Activated T-helper 1 cell treated with anti-CD3 and anti-CD28 coated beads, Interleukin-12 subunit alpha, Interleukin-12 subunit beta, Interleukin-2, Interleukin-4 antibody, amounts not matched to agents 30 ng/mL and 10 ng/mL and 1 ng/mL, durations not matched to agents 14 hours and 24 hours and 36 hours (primary cell): ENCODE results near the gene UTS2B. TPM values are rescaled to one million over a fixed set of nuclear protein-coding genes. Genes with fewer than 3 reads are reported as not detected.

Experiments used
- DNase-seq: peaks from one replicate; pipeline ENCODE4 v3.0.0; 2021; ENCODE audit warnings: low spot score
- H3K27ac Mint-ChIP-seq: one replicate; pipeline ENCODE4 v1.8.0; 2021; ENCODE audit warnings: mild to moderate bottlenecking, mixed read lengths
- H3K27me3 Mint-ChIP-seq: one replicate; pipeline ENCODE4 v1.8.0; 2022; ENCODE audit warnings: mild to moderate bottlenecking, moderate library complexity, mixed read lengths; ENCODE audit not compliant: insufficient read depth
- H3K36me3 Mint-ChIP-seq: one replicate; pipeline ENCODE4 v1.8.0; 2021; ENCODE audit warnings: low read depth, mixed read lengths
- H3K4me1 Mint-ChIP-seq: one replicate; pipeline ENCODE4 v1.8.0; 2021; ENCODE audit warnings: low read depth, mixed read lengths
- H3K4me3 Mint-ChIP-seq: one replicate; pipeline ENCODE4 v1.8.0; 2021; ENCODE audit warnings: mild to moderate bottlenecking, moderate library complexity, mixed read lengths
- H3K9me3 Mint-ChIP-seq: one replicate; pipeline ENCODE4 v1.8.0; 2021; ENCODE audit warnings: mixed read lengths
- intact Hi-C: fragments of 100-400 bp; cut with micrococcal nuclease; formaldehyde crosslinking; loops from one replicate; pipeline ENCODE4 v1.15.1; 2024
- total RNA-seq: library from RNA; stranded (reverse); gene quantifications from 2 replicates; pipeline ENCODE4 v1.2.3, GENCODE V29; 2022

UTS2B gene
- total RNA-seq, 1 donor from 2014 or later = not detected

DNA sequence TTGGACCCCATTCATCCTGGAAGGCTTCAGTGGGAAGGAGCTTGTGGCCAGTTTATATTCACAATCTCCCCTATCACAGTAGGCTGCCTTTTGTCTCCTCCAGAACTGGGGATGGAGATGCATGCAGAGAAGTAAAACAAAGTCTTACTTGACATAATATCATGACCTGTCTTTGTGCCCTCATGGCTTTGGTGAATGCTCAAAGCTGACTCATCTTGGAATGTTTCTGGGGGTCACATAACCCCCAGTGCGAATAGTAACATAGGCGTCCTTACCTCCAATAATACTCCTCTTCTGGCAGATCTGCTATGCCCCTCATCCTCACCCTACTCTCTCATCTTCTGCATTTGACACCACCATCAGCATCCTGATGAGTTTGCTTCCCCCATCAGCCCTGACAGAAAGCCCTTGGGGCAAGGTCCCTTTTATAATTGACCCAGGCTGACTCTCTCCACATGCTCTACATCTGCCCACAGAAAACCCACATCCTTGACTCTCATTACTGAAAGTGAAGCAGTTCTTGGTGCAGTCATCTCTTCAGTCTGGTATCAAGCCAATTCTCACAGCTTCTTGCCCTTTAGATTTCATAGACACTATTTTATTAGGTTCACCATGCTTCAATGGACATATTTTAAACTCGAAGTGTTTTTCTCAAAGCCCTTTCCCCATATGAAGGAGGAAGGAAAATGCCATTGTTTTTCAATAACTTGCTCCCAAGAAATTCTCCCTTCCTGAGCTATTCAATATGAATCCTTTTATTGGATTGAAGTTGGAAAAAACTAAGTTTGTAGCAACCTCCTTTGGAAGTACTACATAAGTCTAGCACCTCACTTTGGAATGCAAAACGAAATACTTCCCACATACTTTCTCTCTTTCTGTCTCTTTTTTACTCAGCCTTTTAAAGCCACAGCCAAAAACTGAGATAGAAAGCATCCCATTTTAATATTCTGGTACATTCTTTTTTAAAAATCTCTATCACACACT is 94.7 kb downstream of the UTS2B start:
- intact Hi-C loops = no loop called here
- Mint-ChIP-seq H3K36me3 (no peaks in the 10 kb centered on the region), H3K9me3 (no peaks in the 10 kb centered on the region), H3K27ac (no peak overlapping the region), H3K27me3 (peaks cover 2% of the 10 kb centered on the region), H3K4me1 (no peaks in the 10 kb centered on the region), H3K4me3 (no peak overlapping the region)
- no peak for DNase-seq

DNA sequence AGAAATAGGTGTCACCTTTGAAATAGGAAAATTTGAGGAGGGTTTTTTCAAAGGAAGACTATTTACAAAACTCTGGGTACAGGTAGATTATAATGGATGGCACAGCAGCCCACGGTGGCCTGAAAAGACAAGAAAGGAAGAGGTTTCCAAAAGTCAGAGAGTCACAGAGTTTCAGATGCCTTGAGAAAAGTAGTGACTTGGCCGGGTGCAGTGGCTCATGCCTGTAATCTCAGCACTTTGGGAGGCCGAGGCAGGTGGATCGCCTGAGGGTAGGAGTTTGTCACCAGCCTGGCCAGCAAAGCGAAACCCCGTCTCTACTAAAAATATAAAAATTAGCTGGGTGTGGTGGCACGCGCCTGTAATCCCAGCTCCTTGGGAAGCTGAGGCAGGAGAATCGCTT is 96.1 kb downstream of the UTS2B start:
- DNase-seq = no peak

DNA sequence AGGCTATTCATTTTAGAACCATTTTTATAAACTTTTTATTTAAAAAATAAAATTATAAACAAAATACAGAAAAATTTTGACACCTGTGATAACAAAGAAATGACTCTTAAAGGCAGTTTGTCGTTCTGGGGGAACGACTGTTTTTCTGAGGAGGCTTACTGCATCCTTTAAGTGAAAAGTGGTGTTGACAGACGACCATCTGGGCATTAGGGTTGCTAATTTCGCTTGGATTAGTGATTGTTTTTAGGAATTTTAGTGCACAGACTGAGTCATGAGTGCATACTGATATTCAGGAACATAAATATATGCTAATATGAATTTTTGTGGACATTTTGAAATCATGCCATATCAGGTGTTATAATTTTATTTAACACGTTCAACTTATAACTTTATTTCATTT is 102.8 kb downstream of the UTS2B start:
- H3K36me3 Mint-ChIP-seq = no peaks in the 10 kb centered on the region
- intact Hi-C loops = no loop called here
- no peaks in the 10 kb centered on the region for H3K9me3 Mint-ChIP-seq
- no peaks in the 10 kb centered on the region for H3K4me1 Mint-ChIP-seq
- H3K27ac Mint-ChIP-seq = no peak overlapping the region
- H3K4me3 Mint-ChIP-seq = no peak overlapping the region
- no peak for DNase-seq
- no peaks in the 10 kb centered on the region for H3K27me3 Mint-ChIP-seq

More for the DNA sequence above, 96.1 kb downstream of the UTS2B start:
- Mint-ChIP-seq H3K27ac (no peak overlapping the region), H3K36me3 (no peaks in the 10 kb centered on the region), H3K27me3 (no peaks in the 10 kb centered on the region), H3K4me3 (no peak overlapping the region), H3K4me1 (no peaks in the 10 kb centered on the region), H3K9me3 (no peaks in the 10 kb centered on the region)
- intact Hi-C loops = no loop called here

DNA sequence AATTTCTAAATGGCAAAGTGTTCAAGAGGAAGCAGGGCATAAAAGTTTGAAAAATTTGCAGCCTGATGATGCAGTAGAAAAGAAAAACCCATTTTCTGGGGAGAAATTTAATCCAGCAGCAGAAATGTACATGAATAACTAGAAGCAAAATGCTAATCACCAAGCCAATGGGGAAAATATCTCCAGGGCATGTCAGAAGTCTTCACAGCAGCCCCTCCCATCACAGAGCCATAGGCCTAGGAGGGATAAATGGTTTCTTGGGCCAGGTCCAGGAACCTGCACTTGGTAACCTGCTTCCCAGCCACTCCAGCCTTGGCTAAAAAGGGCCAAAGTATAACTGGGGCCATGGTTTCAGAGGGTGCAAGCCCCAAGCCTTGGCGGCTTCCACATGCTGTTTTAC is 108.7 kb downstream of the UTS2B start:
- DNase-seq = no peak

DNA sequence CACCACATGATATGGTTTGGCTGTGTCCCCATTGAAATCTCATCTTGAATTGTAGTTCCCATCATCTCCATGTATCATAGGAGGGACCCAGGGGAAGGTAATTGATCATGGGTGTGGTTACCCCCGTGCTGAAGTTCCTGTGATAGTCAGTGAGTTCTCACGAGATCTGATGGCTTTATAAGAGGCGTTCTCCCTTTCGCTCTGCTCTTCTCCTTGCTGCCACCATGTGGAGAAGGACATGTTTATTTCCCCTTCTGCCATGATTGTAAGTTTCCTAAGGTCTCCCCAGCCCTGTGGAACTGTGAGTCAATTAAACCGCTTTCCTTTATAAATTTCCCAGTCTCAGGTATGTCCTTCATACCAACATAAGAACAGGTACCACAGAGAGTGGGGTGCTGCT is 109.4 kb downstream of the UTS2B start:
- no peak overlapping the region for H3K27ac Mint-ChIP-seq
- no peaks in the 10 kb centered on the region for H3K36me3 Mint-ChIP-seq
- H3K27me3 Mint-ChIP-seq = no peaks in the 10 kb centered on the region
- no peak for DNase-seq
- H3K4me1 Mint-ChIP-seq = no peaks in the 10 kb centered on the region
- no peak overlapping the region for H3K4me3 Mint-ChIP-seq
- H3K9me3 Mint-ChIP-seq = no peaks in the 10 kb centered on the region
- intact Hi-C loops = no loop called here

More for the DNA sequence above, 108.7 kb downstream of the UTS2B start:
- intact Hi-C loops = no loop called here
- no peaks in the 10 kb centered on the region for H3K27me3 Mint-ChIP-seq
- H3K9me3 Mint-ChIP-seq = no peaks in the 10 kb centered on the region
- H3K36me3 Mint-ChIP-seq = no peaks in the 10 kb centered on the region
- no peak overlapping the region for H3K27ac Mint-ChIP-seq
- H3K4me1 Mint-ChIP-seq = no peaks in the 10 kb centered on the region
- H3K4me3 Mint-ChIP-seq = no peak overlapping the region

DNA sequence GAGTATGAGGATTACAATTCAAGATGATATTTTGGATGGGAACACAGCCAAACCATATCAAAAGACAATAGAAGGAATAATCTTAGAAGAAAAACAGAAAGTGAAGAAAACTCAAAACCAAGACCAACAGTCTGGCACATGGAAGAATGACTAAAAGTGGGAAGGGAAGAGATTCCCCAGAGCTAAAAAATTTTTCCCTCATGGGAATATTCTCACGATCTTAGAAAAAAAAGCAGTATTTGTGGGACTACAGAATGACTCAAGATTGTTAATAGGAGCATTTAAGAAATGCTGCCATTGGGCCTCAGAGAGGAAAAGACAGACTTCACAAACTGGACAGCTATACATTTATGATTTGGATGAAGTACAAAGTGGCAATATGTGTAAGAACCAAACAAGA is 113.0 kb downstream of the UTS2B start:
- Mint-ChIP-seq H3K4me1 (no peaks in the 10 kb centered on the region), H3K4me3 (no peak overlapping the region), H3K27ac (no peak overlapping the region), H3K9me3 (no peaks in the 10 kb centered on the region), H3K36me3 (no peaks in the 10 kb centered on the region), H3K27me3 (no peaks in the 10 kb centered on the region)
- no peak for DNase-seq
- intact Hi-C loops = no loop called here

Other genes with a start within 250 kb of the UTS2B start
- gene OSTN, start 131.3 kb downstream of the UTS2B start, total RNA-seq = not detected in 2 replicates
- gene CCDC50, start 1.1 kb downstream of the UTS2B start, total RNA-seq = 36.1 and 37.2 TPM in 2 replicates
- not detected in 2 replicates for gene PYDC2, start 130.6 kb upstream of the UTS2B start, total RNA-seq